CD4-positive, alpha-beta T cell treated with Interleukin-12 subunit alpha and Interleukin-12 subunit beta, for 1 hour (primary cell): ENCODE results near the gene PADI1.
A peak's percentile ranks its signal among the peaks of the same experiment; 100 is the strongest.

ENCODE experiments used
- DNase-seq: peaks from one replicate; pipeline ENCODE4 v3.0.0-alpha.2; 2020

Gene PADI1

DNA sequence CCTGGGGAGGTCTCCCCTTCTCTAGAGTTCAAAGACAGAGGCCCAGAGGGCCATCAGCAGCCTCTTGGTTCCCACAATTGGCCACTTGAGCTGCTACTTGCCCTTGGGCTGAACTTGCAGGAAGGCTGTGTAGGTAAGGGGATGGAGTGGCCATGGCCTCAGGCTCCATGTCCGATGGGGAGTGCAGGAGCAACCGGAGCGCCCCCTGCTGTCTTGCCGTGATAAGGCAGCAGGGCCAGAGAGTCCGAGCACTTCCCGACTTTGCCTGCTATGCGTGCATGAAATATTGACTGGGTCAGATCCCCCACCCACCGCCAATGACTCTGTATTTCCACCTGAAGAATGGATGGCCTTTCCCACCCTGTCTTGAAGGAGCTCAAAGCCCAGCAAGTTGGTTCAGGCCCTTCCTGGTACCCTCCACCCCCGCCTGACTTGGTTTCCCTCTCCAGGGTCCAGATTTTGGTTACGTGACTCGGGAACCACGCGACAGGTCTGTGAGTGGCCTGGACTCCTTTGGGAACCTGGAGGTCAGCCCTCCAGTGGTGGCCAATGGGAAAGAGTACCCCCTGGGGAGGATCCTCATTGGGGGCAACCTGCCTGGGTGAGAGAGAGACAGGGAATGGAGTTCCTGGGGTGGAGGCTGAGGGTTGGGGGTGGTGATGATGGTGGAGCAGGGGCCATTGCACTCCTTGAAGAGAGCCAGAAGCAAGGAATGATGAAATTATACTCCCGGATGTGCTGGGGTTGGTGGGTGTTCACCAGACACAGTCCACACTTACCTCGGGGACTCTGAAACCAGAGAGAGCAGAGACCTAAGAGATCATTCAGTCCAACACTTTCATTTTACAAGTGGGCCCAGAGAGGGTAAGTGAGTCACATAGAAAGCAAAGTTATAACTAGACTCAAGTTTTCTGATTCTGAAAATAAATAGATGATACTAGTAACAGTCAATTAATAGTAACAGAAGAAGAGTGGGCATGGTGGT is 69.5 kb downstream of the PADI1 start:
- DNase-seq, result peak; percentile 8

DNA sequence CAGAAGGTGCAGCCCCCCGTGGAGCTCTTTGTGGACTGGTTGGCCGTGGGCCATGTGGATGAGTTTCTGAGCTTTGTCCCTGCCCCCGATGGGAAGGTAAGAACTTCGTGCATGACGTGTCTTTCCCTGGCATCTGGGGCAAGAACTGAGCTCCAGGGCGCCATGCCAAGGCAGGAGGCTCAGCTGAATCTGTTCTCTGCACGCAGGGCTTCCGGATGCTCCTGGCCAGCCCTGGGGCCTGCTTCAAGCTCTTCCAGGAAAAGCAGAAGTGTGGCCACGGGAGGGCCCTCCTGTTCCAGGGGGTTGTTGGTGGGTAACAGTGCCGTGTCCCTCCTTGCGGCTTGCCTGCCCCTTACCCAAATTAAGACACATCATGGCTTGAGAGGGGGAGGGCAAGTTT is 71.6 kb downstream of the PADI1 start:
- DNase-seq, result no peak

DNA sequence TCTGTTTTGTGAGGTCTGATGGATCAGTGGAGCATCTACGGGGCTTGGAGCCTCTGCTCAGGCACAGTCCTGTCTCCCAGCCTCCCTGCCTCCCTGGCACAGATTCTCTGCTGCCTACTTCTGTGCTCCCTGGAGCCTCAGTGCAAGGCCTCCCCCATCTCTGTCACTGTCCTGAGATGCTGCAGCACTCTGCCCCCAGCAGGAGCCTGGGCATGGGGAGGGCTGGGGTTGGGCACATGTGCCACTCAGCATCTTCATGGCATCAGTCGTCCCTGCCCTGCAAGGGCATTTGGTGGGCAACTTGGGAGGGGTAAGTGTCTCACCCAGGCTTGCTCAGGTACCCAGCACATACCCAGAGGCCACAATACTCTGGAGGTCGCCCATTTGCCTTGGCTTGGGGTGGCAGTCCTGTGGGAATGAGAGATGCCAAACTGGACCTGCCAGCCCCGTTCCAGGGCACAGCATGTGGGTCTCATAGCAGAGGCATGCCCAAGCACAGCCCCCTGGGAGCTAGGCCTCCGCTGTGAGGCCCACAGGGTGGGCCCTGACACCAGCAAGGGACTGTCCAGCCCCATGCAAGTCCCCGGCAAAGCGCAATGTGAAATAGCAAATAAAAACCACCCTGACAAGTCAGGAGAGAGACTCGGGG is 72.7 kb downstream of the PADI1 start:
- no peak for DNase-seq

DNA sequence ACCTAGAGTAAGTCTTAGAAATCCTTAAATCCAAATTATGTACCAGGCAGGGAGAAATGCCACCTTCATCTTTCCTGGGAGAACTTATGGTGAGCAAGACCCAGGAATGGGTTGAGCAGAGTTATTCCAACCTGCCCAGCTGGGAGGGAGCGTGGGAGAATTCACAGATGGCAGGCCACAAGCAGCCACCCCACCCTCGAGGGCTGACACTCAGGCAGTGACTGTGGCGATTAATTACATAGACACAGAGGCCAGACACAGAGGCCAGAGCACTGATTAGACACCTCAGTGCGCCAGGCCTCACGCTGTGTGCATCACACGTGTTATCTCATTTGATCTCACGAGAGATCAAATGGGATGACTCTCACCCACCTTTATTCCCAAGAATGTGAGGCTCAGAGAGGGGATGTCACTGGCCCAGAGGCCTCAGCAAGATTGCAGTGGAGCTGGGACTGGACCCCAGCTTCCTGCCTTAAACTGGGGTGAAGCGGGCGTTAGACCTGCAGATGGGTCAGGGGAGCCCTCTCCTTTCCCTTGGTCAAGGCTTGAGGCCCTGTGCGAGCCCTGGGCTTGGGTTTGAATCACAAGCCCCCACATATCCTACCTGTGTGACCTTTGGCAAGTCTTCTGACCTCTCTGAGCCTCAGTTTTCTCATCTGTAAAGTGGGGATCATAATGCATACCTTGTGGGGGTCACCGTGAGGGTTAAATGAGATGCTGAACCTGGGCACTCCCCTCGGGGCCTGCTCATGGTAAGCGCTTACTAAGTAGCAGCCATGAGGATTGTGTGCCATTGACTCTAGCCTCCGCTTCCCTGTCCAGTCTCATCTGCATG is 74.3 kb downstream of the PADI1 start:
- no peak for DNase-seq

DNA sequence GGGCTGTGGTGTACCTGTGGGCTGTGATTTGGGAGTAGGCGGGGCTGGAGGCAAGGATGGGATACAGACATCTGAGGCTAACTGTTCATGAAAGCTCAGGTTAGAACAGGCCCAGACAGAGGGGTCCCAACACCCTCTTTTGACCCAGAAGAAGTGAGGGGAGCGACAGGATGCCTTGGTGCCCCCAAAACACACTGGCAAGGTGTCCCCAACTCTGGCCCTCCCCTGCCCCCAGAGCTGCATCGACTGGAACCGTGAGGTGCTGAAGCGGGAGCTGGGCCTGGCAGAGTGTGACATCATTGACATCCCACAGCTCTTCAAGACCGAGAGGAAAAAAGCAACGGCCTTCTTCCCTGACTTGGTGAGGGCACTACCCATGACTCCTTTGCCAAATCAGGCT is 75.5 kb downstream of the PADI1 start:
- DNase-seq, result no peak

DNA sequence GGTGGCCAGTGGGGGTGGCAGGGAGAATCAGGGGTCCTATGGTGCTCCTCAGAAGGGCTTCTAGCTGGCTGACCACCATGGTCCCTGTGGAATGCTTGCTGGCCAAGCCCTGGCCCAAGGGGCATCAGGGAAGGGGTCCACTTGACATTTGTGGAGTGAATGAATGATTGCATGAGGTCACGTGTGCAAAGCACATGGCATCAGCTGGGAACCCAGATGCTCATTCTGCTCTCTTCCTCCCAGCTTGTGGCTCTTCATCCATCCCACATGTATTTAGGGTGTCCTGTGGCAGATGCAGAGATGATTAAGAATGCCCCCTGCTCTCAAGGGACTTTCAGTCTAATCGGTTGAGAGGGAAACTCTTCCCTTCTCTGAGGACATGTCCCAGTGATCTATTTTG is 76.0 kb downstream of the PADI1 start:
- no peak for DNase-seq

DNA sequence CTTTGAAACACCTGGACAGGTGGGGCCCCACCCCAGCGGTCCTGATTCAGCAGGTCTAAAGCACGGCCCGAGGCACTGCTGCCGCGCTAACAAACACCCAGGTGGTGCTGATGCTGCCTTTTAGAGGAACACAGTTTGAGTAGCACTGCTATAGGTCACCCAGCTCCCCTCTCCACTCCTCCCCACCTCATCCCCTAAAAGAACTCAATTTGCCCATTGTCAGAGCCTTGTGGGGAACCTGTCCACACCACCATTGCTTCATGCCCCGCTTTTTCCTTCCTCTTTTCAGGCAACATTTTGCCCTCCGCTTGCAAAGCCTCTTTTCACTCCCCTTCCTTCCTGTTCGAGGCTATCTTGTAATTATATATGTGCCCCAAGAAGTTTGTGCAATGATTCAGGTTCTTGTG is 76.8 kb downstream of the PADI1 start:
- peak; percentile 2 for DNase-seq

DNA sequence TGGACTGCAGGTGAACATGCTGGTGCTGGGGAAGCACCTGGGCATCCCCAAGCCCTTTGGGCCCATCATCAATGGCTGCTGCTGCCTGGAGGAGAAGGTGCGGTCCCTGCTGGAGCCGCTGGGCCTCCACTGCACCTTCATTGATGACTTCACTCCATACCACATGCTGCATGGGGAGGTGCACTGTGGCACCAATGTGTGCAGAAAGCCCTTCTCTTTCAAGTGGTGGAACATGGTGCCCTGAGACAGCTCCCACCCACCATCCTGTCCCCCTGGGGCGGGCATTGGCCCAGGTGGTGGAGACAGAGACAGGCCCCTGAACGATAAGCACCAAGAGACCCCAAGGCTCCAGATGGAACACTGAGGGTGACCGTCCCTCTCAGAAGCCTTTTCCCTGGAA is 77.9 kb downstream of the PADI1 start:
- DNase-seq, result no peak

DNA sequence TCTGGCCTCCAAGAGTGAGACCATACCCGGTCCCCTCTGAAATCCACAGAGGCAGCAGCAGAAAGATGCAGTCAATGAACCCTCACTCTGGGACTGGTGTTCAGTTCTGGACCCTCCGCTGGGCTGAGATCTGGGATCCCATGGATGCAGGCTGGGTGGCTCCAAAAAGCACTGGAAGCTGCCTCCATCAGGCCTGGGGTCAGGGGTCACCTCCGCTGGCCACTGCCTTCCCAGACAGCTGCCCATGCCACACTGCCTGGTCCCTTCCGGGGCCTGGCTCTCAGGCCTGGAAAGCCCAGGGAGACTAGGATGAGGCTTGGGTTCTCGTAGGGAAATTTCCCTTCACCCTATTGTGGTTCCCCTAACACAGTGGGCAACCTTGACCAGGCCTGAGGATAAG is 81.7 kb downstream of the PADI1 start:
- DNase-seq, result no peak

DNA sequence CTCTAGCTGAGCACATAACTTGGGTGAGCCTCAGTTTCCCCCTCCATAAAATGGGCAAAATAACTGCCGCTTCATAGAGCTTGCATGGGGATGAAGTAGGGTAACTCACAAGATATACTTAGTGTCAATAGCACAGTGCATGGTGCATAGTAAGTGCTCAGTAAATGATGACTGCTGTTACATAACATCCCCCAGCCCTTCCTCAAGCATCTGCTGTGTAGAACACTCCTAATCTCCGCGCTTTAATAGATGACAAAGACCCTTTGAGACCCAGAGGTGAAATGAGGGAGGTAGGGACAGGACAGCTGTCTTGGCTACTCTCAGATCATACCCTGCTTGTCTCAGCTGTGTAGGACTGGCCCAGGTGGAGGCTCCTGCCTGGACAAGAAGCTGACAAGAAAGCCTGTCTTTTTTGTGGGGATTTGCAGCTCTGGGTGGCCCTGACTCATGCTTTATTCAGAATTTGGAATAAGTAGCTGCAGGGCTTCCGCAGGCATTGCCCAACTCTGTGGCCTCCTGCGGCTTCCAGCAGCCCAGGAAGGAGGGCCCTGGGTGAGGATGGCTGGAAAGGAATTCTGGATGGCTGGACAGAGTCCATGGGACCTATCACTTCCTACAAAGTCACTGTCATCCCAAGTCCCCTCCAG is 82.3 kb downstream of the PADI1 start:
- DNase-seq, result no peak

DNA sequence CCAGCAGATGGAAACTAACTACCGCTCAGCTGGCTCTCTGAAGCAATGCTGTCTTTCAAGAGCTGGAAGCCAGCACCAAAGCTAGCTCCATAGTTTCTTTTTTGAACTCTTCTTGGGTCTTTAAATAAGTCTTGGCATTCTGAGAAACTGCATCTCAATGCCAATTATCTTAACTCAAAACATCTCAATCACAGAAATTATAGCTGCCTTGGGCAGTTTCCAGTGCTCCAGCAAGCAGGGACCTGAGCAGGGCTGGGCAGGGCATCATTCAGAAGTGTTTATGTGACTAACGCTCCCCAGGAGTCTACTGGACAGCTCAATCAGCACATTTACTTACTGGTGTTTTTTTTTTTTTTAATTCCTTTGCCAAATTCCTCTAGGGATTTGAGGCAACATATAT is 84.8 kb downstream of the PADI1 start:
- no peak for DNase-seq

DNA sequence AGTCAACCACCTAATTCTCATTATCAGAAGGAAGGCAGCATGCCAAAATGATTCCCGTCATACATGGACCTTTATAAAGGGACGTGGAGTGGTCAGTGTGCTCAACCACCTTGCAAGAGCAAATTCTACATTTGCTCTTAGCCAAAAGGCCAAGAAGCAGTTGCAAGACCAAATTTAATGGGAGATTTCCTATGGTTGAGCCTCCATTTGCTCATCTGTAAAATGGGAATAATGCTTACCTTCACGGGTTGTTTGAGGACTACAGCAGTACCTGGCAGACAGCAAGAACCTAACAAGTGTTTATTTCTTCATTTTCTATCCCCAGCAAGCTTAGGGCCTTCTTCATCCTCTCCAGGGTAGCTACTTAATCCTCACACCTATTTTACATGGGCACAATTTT is 85.6 kb downstream of the PADI1 start:
- DNase-seq, result no peak

DNA sequence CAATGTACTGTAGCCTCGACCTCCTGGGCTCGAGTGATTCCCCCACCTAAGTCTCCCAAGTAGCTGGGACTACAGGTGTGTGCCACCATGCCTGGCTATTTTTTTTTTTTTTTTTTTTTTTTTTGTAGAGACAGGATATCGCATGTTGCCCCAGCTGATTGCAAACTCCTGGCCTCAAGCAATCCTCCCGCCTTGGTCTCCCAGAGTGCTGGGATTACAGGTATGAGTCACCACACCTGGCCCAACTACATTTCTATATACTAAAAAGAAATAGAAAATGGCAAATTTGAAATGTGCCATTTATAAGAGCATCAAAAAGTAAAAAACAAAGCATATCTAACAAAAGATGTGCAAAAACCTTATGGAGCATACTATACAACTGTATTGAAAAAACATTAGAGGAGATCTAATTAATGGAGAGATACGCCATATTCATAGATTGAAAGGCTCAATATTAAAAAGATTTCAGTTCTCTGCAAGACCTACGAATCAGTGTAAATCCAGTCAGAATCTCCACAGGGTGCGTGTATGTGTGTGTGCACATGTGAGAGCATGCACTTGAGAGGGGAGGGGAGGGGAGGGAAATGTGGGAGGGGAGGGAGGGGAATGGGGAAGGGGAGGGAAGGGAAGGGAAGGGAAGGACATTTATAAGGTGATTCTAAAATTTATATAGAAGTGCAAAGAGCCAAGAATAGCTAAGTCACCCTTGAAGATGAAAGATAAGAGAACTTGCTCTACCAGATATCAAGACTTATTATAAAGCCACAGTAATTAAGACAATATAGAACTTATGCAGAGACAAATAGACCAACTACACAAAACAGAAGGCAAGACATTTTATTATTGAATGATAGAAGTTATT is 87.6 kb downstream of the PADI1 start:
- DNase-seq, result no peak

DNA sequence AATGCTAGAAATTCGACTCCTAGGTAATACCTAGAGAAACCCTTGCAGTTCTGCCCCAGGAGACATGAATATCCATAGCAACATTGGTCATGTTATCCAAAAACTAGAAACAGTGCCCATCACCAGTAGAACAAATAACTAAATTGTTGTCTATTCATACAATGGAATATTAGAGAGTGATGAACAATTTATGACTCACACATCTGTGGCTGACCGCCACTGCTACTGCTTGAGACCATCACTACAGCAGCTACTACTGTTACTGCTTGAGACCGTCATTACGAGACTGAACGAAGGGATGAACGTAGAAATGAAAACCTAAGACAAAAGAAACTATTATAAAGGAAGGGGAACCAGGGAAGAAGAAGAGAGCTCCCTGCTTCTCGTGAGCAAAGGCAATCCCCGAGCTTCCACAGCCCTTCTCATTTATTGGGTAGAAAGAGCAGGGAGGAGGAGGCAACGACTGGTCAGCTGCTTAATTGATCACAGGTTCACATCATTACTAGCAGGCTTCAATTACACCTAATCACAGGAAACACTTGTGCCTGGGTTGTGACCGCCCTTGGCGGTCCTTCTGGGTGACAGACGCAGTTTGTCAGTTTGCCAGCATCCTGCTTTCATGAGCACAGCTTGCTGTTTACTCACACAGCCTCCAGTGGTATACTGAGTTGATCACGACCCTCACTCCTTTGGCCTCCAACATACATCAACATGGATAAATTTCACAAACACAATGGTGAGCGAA is 88.9 kb downstream of the PADI1 start:
- no peak for DNase-seq

DNA sequence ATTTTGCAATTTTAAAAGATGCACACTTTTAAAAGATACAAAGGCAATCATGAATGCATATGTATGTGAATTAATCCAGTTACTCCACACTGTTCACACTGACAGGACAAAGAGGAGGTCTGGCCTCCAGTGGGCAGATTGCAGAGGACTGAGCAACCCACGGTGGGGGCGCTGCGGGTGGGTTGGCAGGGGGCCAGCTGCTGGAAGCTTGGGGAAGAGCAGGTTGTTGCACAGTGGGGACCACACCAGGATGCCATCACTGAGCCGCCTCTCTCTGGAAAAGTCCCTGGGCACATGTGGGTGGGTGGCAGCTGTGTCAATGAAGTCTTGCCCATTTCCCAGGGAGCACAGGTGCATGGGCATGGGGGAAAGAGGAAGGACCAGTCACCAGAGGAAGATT is 90.4 kb downstream of the PADI1 start:
- no peak for DNase-seq
